Neutrophil (primary cell): ENCODE measurements around the gene MCC.

ENCODE experiments used
- H3K27ac ChIP-seq: fragments of 200-600 bp; sonication (generic); 2 replicates; pipeline ENCODE4 v1.5.1; 2016; ENCODE audit warnings: mild to moderate bottlenecking, moderate library complexity
- H3K27me3 ChIP-seq: fragments of 200-600 bp; sonication (generic); 2 replicates; pipeline ENCODE4 v1.6.0; 2016; ENCODE audit warnings: mild to moderate bottlenecking
- H3K36me3 ChIP-seq: fragments of 200-600 bp; sonication (generic); 2 replicates; pipeline ENCODE4 v1.5.1; 2017
- H3K4me1 ChIP-seq, 2 experiments: fragments of 200-600 bp in 1 of 2; sonication (generic) in 1 of 2; 1 replicate in 1 of 2; 2 replicates in 1 of 2; pipeline versions ENCODE4 v1.5.1 to v1.6.1; 2013 to 2016; ENCODE audit warnings: low read depth in 1 of 2, low read length in 1 of 2, mild to moderate bottlenecking in 1 of 2, moderate library complexity in 1 of 2; ENCODE audit not compliant: control insufficient read depth in 1 of 2, insufficient read depth in 1 of 2
- H3K4me3 ChIP-seq, 2 experiments: fragments of 200-600 bp in 1 of 2; sonication (generic) in 1 of 2; 1 replicate in 1 of 2; 2 replicates in 1 of 2; pipeline ENCODE4 v1.5.1; 2013 to 2016; ENCODE audit warnings: low read depth in 1 of 2, low read length in 1 of 2, mild to moderate bottlenecking in 1 of 2, moderate library complexity in 1 of 2
- H3K9me3 ChIP-seq: fragments of 200-600 bp; sonication (generic); 2 replicates; pipeline ENCODE4 v1.5.1; 2016
- CTCF ChIP-seq: fragments of 200-600 bp; sonication (generic); IDR thresholded peaks from 2 replicates; pipeline ENCODE4 v1.5.1; 2016; ENCODE audit warnings: antibody characterized with exemption

Gene MCC

DNA sequence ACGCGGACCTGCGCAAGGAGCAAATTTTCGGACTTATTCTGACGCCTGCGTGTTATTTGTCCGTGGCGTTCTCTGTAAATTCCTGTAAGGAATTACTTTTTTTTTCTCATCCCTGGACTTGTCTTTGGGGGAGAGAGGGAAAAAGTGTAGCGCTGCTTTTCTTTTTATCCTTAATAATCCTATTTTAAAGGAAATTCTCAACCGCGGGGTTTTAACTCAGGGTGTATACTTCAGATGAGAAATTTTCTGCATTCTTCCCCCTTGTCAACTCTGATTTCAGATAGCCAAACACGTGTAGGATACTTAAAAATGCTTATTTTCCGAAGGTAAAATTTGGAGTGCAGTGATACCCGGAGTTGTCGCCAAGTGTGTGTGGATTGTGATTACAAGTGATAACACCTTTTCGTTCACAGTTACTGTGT is 510.8 kb downstream of the MCC start:
- Histone ChIP-seq H3K4me3 (peak overlapping the region; percentile 83), H3K36me3 (peaks cover 9% of the 10 kb centered on the region), H3K27me3 (no peaks in the 10 kb centered on the region), H3K9me3 (no peaks in the 10 kb centered on the region), H3K4me1 (peaks cover 32 to 44% of the 10 kb centered on the region in 2 experiments), H3K27ac (peak overlapping the region; percentile 95)
- TF ChIP-seq CTCF = no peak

DNA sequence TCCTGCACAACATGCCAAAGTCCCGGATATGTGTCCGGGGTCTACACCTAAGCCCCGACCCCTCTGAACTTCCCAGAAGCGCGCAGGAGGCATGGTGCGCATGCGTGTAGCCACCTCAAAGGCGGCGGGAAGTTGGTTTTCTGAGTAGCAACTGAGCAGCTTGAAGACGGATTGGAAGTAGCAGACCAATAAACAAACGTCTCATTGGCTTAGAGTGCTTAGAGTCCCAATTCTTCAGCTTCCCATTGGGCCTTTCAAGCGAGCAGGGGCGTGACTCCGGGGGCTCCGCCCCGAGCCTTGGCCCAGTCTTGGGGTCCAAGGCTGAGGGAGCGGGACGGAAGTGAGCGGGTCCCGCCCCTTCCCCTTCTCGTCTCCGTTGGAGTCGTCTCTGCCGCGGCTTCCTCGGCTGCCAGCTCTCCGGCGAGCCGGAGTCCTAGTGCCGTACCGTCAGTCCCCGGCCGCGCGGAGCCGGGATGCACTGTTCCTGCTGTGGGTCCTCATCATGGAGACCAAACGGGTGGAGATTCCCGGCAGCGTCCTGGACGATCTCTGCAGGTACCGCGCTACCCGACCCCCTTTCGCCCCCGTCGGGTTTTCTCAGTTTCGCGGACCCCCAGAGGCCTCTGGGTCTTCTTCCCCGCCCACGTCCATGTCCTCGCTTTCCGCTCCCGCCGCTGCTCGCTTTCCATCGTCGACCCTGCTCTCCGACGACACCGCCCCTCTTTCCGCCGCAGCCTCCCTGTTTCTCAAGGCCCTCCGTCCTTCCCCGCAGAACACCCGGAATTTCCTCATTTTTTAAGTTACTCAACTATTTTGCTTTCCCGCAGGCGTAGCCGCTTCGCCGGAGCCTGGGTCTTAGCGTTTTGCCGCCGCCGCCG is 511.6 kb downstream of the MCC start, which contains the start of gene DCP2:
TSS of gene DCP2 (plus strand) at position 367 of the 878 bp plus-strand sequence. CDS start at position 503, 136 bp downstream.
- peaks cover 32 to 42% of the 10 kb centered on the region in 2 experiments for H3K4me1 ChIP-seq

GRCh38 chr5:112975721-112976431 is 512.4 kb downstream of the MCC start:
- Histone ChIP-seq H3K27ac (peak overlapping the region; percentile 95), H3K4me1 (peaks cover 32 to 38% of the 10 kb centered on the region in 2 experiments), H3K36me3 (no peaks in the 10 kb centered on the region), H3K9me3 (no peaks in the 10 kb centered on the region), H3K4me3 (peak overlapping the region; percentile 83), H3K27me3 (no peaks in the 10 kb centered on the region)
- no peak for TF ChIP-seq CTCF

More for the DNA sequence above, 511.6 kb downstream of the MCC start, which contains the start of gene DCP2:
- Histone ChIP-seq H3K27me3 (no peaks in the 10 kb centered on the region), H3K4me3 (peak within 1 kb of the TSS; percentile 83), H3K36me3 (peaks cover 4% of the 10 kb centered on the region), H3K27ac (peak within 1 kb of the TSS; percentile 95), H3K9me3 (no peaks in the 10 kb centered on the region)
- no peak for TF ChIP-seq CTCF

DNA sequence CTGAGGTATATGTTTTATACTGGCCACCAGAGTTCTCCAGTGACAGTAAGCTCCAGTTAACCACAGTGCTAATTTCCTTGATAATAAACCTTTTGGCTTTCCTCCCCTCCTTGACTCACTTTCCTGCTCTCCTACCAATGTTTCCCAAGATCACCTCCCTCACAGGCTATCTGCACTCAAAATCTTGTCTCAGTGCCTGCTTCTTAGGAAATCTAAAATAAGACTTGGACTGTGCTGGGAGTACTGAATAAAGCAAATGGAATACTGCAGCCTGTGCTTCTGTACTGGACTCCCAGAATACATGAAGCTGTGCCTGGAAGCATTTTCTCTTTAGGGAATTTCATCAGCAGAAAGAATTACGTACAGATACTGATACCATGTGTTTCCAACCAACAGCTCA is 513.4 kb downstream of the MCC start:
- TF ChIP-seq CTCF = no peak
- Histone ChIP-seq H3K4me3 (no peak overlapping the region), H3K4me1 (peaks cover 27 to 34% of the 10 kb centered on the region in 2 experiments), H3K27me3 (no peaks in the 10 kb centered on the region), H3K9me3 (no peaks in the 10 kb centered on the region), H3K36me3 (no peaks in the 10 kb centered on the region), H3K27ac (no peak overlapping the region)

- H3K4me3 ChIP-seq = no peak overlapping the region
- peaks cover 17 to 24% of the 10 kb centered on the region in 2 experiments for H3K4me1 ChIP-seq
- H3K27me3 ChIP-seq = no peaks in the 10 kb centered on the region
- no peaks in the 10 kb centered on the region for H3K36me3 ChIP-seq
- H3K27ac ChIP-seq = no peak overlapping the region
- H3K9me3 ChIP-seq = no peaks in the 10 kb centered on the region
- TF ChIP-seq CTCF = no peak
These were observed 514.3 kb downstream of the MCC start for GRCh38 chr5:112973904-112974303.
